Keratinocyte (primary cell): ENCODE measurements around the gene ZNF543. TPM values are rescaled to one million over a fixed set of nuclear protein-coding genes. Genes with fewer than 3 reads are reported as not detected.

Experiments
- DNase-seq: peaks from one replicate; pipeline ENCODE4 v3.0.0-alpha.2; 2011; ENCODE audit warnings: low read depth, missing footprints, low spot score
- FAIRE-seq: peaks from 2 replicates; lab custom pipeline; 2011; peaks lifted over from hg19 to GRCh38; lab: Jason Lieb, UNC
- H2AFZ ChIP-seq: 2 replicates; pipeline ENCODE4 v1.6.0; 2012; ENCODE audit warnings: low read length, control low read depth, inconsistent platforms; ENCODE audit not compliant: control insufficient read depth
- H3K27ac ChIP-seq: 2 replicates; pipeline ENCODE4 v1.5.1; 2011; ENCODE audit warnings: low read length; ENCODE audit not compliant: control insufficient read depth, insufficient read depth
- H3K27me3 ChIP-seq: 3 replicates; pipeline ENCODE4 v1.6.0; 2011; ENCODE audit warnings: low read length; ENCODE audit not compliant: control insufficient read depth, insufficient read depth; ENCODE audit errors: extremely low read depth
- H3K36me3 ChIP-seq, 2 experiments: 2 replicates in 1 of 2; 3 replicates in 1 of 2; pipeline ENCODE4 v1.5.1; 2011; ENCODE audit warnings: low read length in 2 of 2, mild to moderate bottlenecking in 1 of 2; ENCODE audit not compliant: control insufficient read depth in 2 of 2, insufficient read depth in 2 of 2; ENCODE audit errors: extremely low read depth in 1 of 2
- H3K4me1 ChIP-seq: 3 replicates; pipeline ENCODE4 v1.5.1; 2011; ENCODE audit warnings: low read length; ENCODE audit not compliant: control insufficient read depth, insufficient read depth; ENCODE audit errors: extremely low read depth
- H3K4me2 ChIP-seq: 3 replicates; pipeline ENCODE4 v1.6.0; 2011; ENCODE audit warnings: low read depth, low read length; ENCODE audit not compliant: control insufficient read depth, insufficient read depth; ENCODE audit errors: extremely low read depth
- H3K4me3 ChIP-seq, 3 experiments: fragments of 200-600 bp in 1 of 3; sonication (generic) in 1 of 3; 2 replicates in 2 of 3; 3 replicates in 1 of 3; pipeline ENCODE4 v1.5.1; 2011 to 2016; ENCODE audit warnings: low read length in 3 of 3, mild to moderate bottlenecking in 3 of 3, control low read depth in 2 of 3, inconsistent platforms in 1 of 3, low read depth in 1 of 3, mixed read lengths in 1 of 3, mixed run types in 1 of 3, moderate library complexity in 1 of 3; ENCODE audit not compliant: control insufficient read depth in 2 of 3, insufficient read depth in 2 of 3; ENCODE audit errors: extremely low read depth in 1 of 3
- H3K79me2 ChIP-seq: 2 replicates; pipeline ENCODE4 v1.6.0; 2012; ENCODE audit warnings: low read length; ENCODE audit not compliant: control insufficient read depth, insufficient read depth
- H3K9ac ChIP-seq: 3 replicates; pipeline ENCODE4 v1.6.0; 2011; ENCODE audit warnings: low read length; ENCODE audit not compliant: control insufficient read depth, insufficient read depth; ENCODE audit errors: extremely low read depth
- H3K9me1 ChIP-seq: 3 replicates; pipeline ENCODE4 v1.6.0; 2011; ENCODE audit warnings: low read length; ENCODE audit not compliant: control insufficient read depth, insufficient read depth; ENCODE audit errors: extremely low read depth
- H3K9me3 ChIP-seq: 2 replicates; pipeline ENCODE4 v1.5.1; 2012; ENCODE audit warnings: low read depth, low read length; ENCODE audit not compliant: control insufficient read depth
- H4K20me1 ChIP-seq: 3 replicates; pipeline ENCODE4 v1.6.0; 2011; ENCODE audit warnings: low read length; ENCODE audit not compliant: control insufficient read depth, insufficient read depth; ENCODE audit errors: extremely low read depth
- CTCF ChIP-seq, 3 experiments: IDR thresholded peaks in 1 of 3; conservative IDR thresholded peaks in 1 of 3; optimal IDR thresholded peaks in 1 of 3; 2 replicates in 2 of 3; 3 replicates in 1 of 3; pipeline versions ENCODE3 to v1.5.1; 2011; ENCODE audit warnings: low read length in 3 of 3, mild to moderate bottlenecking in 3 of 3, moderate library complexity in 2 of 3, control low read depth in 1 of 3, inconsistent platforms in 1 of 3; ENCODE audit not compliant: insufficient read depth in 2 of 3; ENCODE audit errors: extremely low read depth in 1 of 3
- EZH2 ChIP-seq: IDR thresholded peaks from one replicate; pipeline ENCODE4 v1.6.1; 2012; ENCODE audit warnings: inconsistent platforms, mild to moderate bottlenecking, low read length, moderate library complexity
- dilution Hi-C: fragments of 300-500 bp; cut with MboI; formaldehyde crosslinking; loops from one replicate; pipeline ENCODE4 v1.7.0; 2020; ENCODE audit warnings: low sequenced_read_pairs; ENCODE audit not compliant: extremely low pct_ligation_motif_present
- polyA plus RNA-seq, 5 experiments: library from polyadenylated mRNA; depleted of rRNA in 3 of 5; stranded (reverse) in 3 of 5; stranded (forward) in 1 of 5; unstranded in 1 of 5; fragments of >200 nt; gene quantifications; 1 replicate in 1 of 5; 2 replicates in 3 of 5; 3 replicates in 1 of 5; pipeline versions ENCODE4 v1.2.1 to v1.2.3, GENCODE V29; 2011 to 2012; ENCODE audit warnings: missing spikeins in 2 of 5, low read depth in 1 of 5, low replicate concordance in 1 of 5

The ZNF543 gene
- polyA plus RNA-seq, 1 donor (not counting 4 experiments of a cell fraction or from before 2014, with no cell fraction given), result 2.5 TPM

- H3K4me2 ChIP-seq, result no peak overlapping the region
These were observed 22.3 kb downstream of the ZNF543 start for GRCh38 chr19:57342582-57342981.

GRCh38 chr19:57348136-57348535 is 27.9 kb downstream of the ZNF543 start:
- Histone ChIP-seq H3K9ac (no peak overlapping the region), H3K79me2 (peaks cover 21% of the 10 kb centered on the region), H3K27me3 (no peaks in the 10 kb centered on the region), H3K4me3 (no peak overlapping the region), H3K4me1 (peaks cover 13% of the 10 kb centered on the region), H3K9me3 (no peaks in the 10 kb centered on the region), H3K4me2 (no peak overlapping the region), H3K9me1 (no peaks in the 10 kb centered on the region), H4K20me1 (no peaks in the 10 kb centered on the region), H3K36me3 (peaks cover 0 to under 1% of the 10 kb centered on the region in 2 experiments), H2AFZ (no peak overlapping the region), H3K27ac (no peak overlapping the region)
- DNase-seq (no peak), FAIRE-seq (no peak)
- TF ChIP-seq CTCF (optimal IDR thresholded peaks at IDR 0.05 in 1 of 3, IDR thresholded peaks at IDR 0.05 in 1 of 3, conservative IDR thresholded peaks at IDR 0.05 in 1 of 3; ENCODE audit: extremely low read depth in 1 of 3, insufficient read depth in 2 of 3, low read length in 3 of 3) (no peak), EZH2 (no peak)
- dilution Hi-C loops, result no loop called here

More at GRCh38 chr19:57342582-57342981, 22.3 kb downstream of the ZNF543 start:
- Histone ChIP-seq H3K4me1 (no peaks in the 10 kb centered on the region), H3K9ac (no peak overlapping the region), H3K27me3 (no peaks in the 10 kb centered on the region), H3K36me3 (no peaks in the 10 kb centered on the region), H3K9me1 (no peaks in the 10 kb centered on the region), H2AFZ (no peak overlapping the region), H3K4me3 (no peak overlapping the region), H3K9me3 (no peaks in the 10 kb centered on the region), H3K27ac (no peak overlapping the region), H4K20me1 (no peaks in the 10 kb centered on the region), H3K79me2 (no peaks in the 10 kb centered on the region)
- dilution Hi-C loops, result no loop called here
- DNase-seq (no peak), FAIRE-seq (no peak)
- no peak for TF ChIP-seq CTCF (optimal IDR thresholded peaks at IDR 0.05 in 1 of 3, IDR thresholded peaks at IDR 0.05 in 1 of 3, conservative IDR thresholded peaks at IDR 0.05 in 1 of 3; ENCODE audit: extremely low read depth in 1 of 3, insufficient read depth in 2 of 3, low read length in 3 of 3)
- TF ChIP-seq EZH2, result no peak
